Measurements from ENCODE around the gene C17orf78. TPM values are rescaled to one million over a fixed set of nuclear protein-coding genes. Genes with fewer than 3 reads are reported as not detected.
A peak's percentile ranks its signal among the peaks of the same experiment; 100 is the strongest.

The C17orf78 gene
- polyA plus RNA-seq, 1 donor (not counting 4 experiments of a cell fraction or from before 2014, with no cell fraction given): not detected

DNA sequence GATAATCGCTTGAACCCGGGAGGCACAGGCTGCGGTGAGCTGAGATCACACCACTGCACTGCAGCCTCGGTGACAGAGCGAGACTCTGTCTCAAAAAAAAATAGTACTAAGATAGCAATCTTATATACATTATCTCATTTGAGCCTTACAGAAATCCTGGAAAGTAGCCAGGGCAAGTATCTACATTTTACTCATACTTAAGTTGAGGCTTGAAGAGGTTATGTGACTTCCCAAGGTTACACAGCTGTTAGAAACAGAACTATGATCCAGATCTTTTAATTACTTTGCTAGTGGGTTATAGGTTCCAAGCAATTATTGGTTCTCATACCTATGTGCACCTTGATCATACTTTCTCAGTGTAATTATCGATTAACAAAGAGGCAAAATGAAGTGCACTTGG is 15.4 kb downstream of the C17orf78 start:
- TF ChIP-seq EZH2 (IDR thresholded peaks at IDR 0.05; ENCODE audit: low read length) (no peak), CTCF (optimal IDR thresholded peaks at IDR 0.05 in 1 of 3, IDR thresholded peaks at IDR 0.05 in 1 of 3, conservative IDR thresholded peaks at IDR 0.05 in 1 of 3; ENCODE audit: extremely low read depth in 1 of 3, insufficient read depth in 2 of 3, low read length in 3 of 3) (no peak)
- no peak overlapping the region for H3K27ac ChIP-seq (ENCODE audit: control insufficient read depth, insufficient read depth, low read length)
- H3K36me3 ChIP-seq (ENCODE audit: control insufficient read depth in 2 of 2, extremely low read depth in 1 of 2, insufficient read depth in 2 of 2, low read length in 2 of 2): no peaks in the 10 kb centered on the region
- peak overlapping the region; percentile 41 for H3K4me2 ChIP-seq (ENCODE audit: control insufficient read depth, extremely low read depth, insufficient read depth, low read depth, low read length)
- no peak for FAIRE-seq
- no peak overlapping the region for H2AFZ ChIP-seq (ENCODE audit: control insufficient read depth, low read length)
- dilution Hi-C loops (cut with MboI; ENCODE audit: extremely low pct_ligation_motif_present, low sequenced_read_pairs): no loop called here
- no peak overlapping the region for H3K9ac ChIP-seq (ENCODE audit: control insufficient read depth, extremely low read depth, insufficient read depth, low read length)
- peaks cover 22% of the 10 kb centered on the region for H3K4me1 ChIP-seq (ENCODE audit: control insufficient read depth, extremely low read depth, insufficient read depth, low read length)
- H3K9me1 ChIP-seq (ENCODE audit: control insufficient read depth, extremely low read depth, insufficient read depth, low read length): no peaks in the 10 kb centered on the region
- H3K79me2 ChIP-seq (ENCODE audit: control insufficient read depth, insufficient read depth, low read length): no peaks in the 10 kb centered on the region
- no peaks in the 10 kb centered on the region for H3K9me3 ChIP-seq (ENCODE audit: control insufficient read depth, low read depth, low read length)
- H4K20me1 ChIP-seq (ENCODE audit: control insufficient read depth, extremely low read depth, insufficient read depth, low read length): no peaks in the 10 kb centered on the region
- H3K4me3 ChIP-seq (ENCODE audit: control insufficient read depth in 2 of 3, extremely low read depth in 1 of 3, insufficient read depth in 2 of 3, low read depth in 1 of 3, low read length in 3 of 3): no peak overlapping the region
- no peaks in the 10 kb centered on the region for H3K27me3 ChIP-seq (ENCODE audit: control insufficient read depth, extremely low read depth, insufficient read depth, low read length)
- no peak for DNase-seq (ENCODE audit: low read depth, low spot score)

DNA sequence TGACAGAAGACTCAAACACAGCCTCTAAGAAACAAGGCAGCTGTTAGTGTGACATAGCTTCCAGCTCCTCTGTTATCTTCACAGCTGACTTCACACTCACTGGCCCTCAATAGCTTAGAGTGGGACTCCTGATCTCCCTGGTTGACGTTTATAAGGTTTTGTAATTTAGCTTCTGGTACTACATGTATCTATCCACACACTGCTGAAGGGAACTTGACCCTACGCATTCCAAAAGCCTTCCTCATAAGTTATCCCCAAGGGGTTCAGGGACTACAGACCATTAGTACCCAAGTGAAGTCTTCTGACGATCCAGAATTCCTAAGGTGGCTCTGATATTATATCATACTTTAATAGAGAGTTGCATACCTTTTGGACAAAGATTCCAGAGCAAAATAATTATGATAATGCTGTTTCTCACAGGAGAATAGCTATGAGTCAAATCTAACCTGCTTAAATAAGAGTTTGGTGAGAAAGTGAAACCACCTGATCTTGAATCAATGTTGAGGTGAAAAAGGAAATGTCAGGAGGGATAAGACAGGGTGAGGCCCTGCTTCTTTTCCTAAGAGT is 16.3 kb downstream of the C17orf78 start:
- no peaks in the 10 kb centered on the region for H3K79me2 ChIP-seq (ENCODE audit: control insufficient read depth, insufficient read depth, low read length)
- H3K27ac ChIP-seq (ENCODE audit: control insufficient read depth, insufficient read depth, low read length): no peak overlapping the region
- H3K9ac ChIP-seq (ENCODE audit: control insufficient read depth, extremely low read depth, insufficient read depth, low read length): no peak overlapping the region
- peak overlapping the region; percentile 49 for H2AFZ ChIP-seq (ENCODE audit: control insufficient read depth, low read length)
- no peak for FAIRE-seq
- H3K27me3 ChIP-seq (ENCODE audit: control insufficient read depth, extremely low read depth, insufficient read depth, low read length): no peaks in the 10 kb centered on the region
- no peaks in the 10 kb centered on the region for H4K20me1 ChIP-seq (ENCODE audit: control insufficient read depth, extremely low read depth, insufficient read depth, low read length)
- dilution Hi-C loops (cut with MboI; ENCODE audit: extremely low pct_ligation_motif_present, low sequenced_read_pairs): no loop called here
- H3K36me3 ChIP-seq (ENCODE audit: control insufficient read depth in 2 of 2, extremely low read depth in 1 of 2, insufficient read depth in 2 of 2, low read length in 2 of 2): no peaks in the 10 kb centered on the region
- TF ChIP-seq EZH2 (IDR thresholded peaks at IDR 0.05; ENCODE audit: low read length) (no peak), CTCF (optimal IDR thresholded peaks at IDR 0.05 in 1 of 3, IDR thresholded peaks at IDR 0.05 in 1 of 3, conservative IDR thresholded peaks at IDR 0.05 in 1 of 3; ENCODE audit: extremely low read depth in 1 of 3, insufficient read depth in 2 of 3, low read length in 3 of 3) (no peak)
- peaks cover 22% of the 10 kb centered on the region for H3K4me1 ChIP-seq (ENCODE audit: control insufficient read depth, extremely low read depth, insufficient read depth, low read length)
- peak overlapping the region in 2 of 3 experiments; percentile 15 to 44 for H3K4me3 ChIP-seq (ENCODE audit: control insufficient read depth in 2 of 3, extremely low read depth in 1 of 3, insufficient read depth in 2 of 3, low read depth in 1 of 3, low read length in 3 of 3)
- DNase-seq (ENCODE audit: low read depth, low spot score): no peak
- H3K9me3 ChIP-seq (ENCODE audit: control insufficient read depth, low read depth, low read length): no peaks in the 10 kb centered on the region
- H3K9me1 ChIP-seq (ENCODE audit: control insufficient read depth, extremely low read depth, insufficient read depth, low read length): no peaks in the 10 kb centered on the region
- peak overlapping the region; percentile 70 for H3K4me2 ChIP-seq (ENCODE audit: control insufficient read depth, extremely low read depth, insufficient read depth, low read depth, low read length)
